HG03520 (cell line): ENCODE results near the gene C1QTNF6.

Source experiments
- ATAC-seq: cut with Tn5 transposase; IDR thresholded peaks from one replicate; pipeline ENCODE4 v1.9.1; 2021; ENCODE audit warnings: mild to moderate bottlenecking, moderate library complexity; ENCODE audit not compliant: unreplicated experiment

Gene C1QTNF6

GRCh38 chr22:37164505-37164887 is 23.6 kb downstream of the C1QTNF6 start:
- ATAC-seq: no peak

GRCh38 chr22:37163575-37164504 is 24.2 kb downstream of the C1QTNF6 start:
- no peak for ATAC-seq

- ATAC-seq: no peak
Measured at GRCh38 chr22:37163096-37163489, 25.0 kb downstream of the C1QTNF6 start.

- ATAC-seq: peak; percentile 34
Measured at GRCh38 chr22:37162221-37163095, 25.6 kb downstream of the C1QTNF6 start.

- no peak for ATAC-seq
Measured at GRCh38 chr22:37161443-37161842, 26.6 kb downstream of the C1QTNF6 start.

- ATAC-seq: no peak
Measured at GRCh38 chr22:37160027-37160426, 28.0 kb downstream of the C1QTNF6 start.

GRCh38 chr22:37158963-37159290 is 29.1 kb downstream of the C1QTNF6 start:
- ATAC-seq: no peak

- no peak for ATAC-seq
Measured at GRCh38 chr22:37157516-37158285, 30.3 kb downstream of the C1QTNF6 start.

- no peak for ATAC-seq
Measured at GRCh38 chr22:37156686-37157435, 31.2 kb downstream of the C1QTNF6 start.

- ATAC-seq: no peak
Measured at GRCh38 chr22:37155971-37156370, 32.1 kb downstream of the C1QTNF6 start.

- ATAC-seq: no peak
Measured at GRCh38 chr22:37154925-37155712, 32.9 kb downstream of the C1QTNF6 start.

- no peak for ATAC-seq
Measured at GRCh38 chr22:37153901-37154300, 34.1 kb downstream of the C1QTNF6 start.

- ATAC-seq: no peak
Measured at GRCh38 chr22:37151401-37151800, 36.6 kb downstream of the C1QTNF6 start.

- ATAC-seq: no peak
Measured at GRCh38 chr22:37150701-37151100, 37.3 kb downstream of the C1QTNF6 start.

- ATAC-seq: no peak
Measured at GRCh38 chr22:37148742-37149665, 39.0 kb downstream of the C1QTNF6 start.

GRCh38 chr22:37148031-37148651 is 39.9 kb downstream of the C1QTNF6 start:
- no peak for ATAC-seq

GRCh38 chr22:37147186-37147990 is 40.7 kb downstream of the C1QTNF6 start:
- ATAC-seq: no peak
